Psoas muscle (tissue), 8 donors: ENCODE measurements around the gene ATRNL1. TPM values are rescaled to one million over a fixed set of nuclear protein-coding genes. Genes with fewer than 3 reads are reported as not detected.

Experiments used
- ATAC-seq, 4 donors: fragments of 200-7000 bp; cut with Tn5 transposase; one replicate each; pipeline ENCODE4 v1.9.1; 2020; ENCODE audit warnings: moderate library complexity in 3 of 4, mild to moderate bottlenecking in 2 of 4
- DNase-seq, 2 donors: peaks; one replicate each; pipeline ENCODE4 v3.0.0-alpha.2; 2020
- H3K27ac ChIP-seq: fragments of 200-600 bp; one replicate; pipeline ENCODE4 v1.8.0; 2022
- H3K27me3 ChIP-seq, 3 donors: fragments of 200-600 bp in 1 of 3; one replicate each; pipeline versions ENCODE4 v1.6.1 to v1.8.0; 2013 to 2022; ENCODE audit warnings: low read length in 2 of 3, mild to moderate bottlenecking in 2 of 3, moderate library complexity in 1 of 3; ENCODE audit not compliant: insufficient read depth in 3 of 3
- H3K36me3 ChIP-seq, 2 donors: fragments of 200-600 bp in 1 of 2; one replicate each; pipeline versions ENCODE4 v1.6.1 to v1.8.0; 2013 to 2022; ENCODE audit warnings: low read depth in 1 of 2, mild to moderate bottlenecking in 1 of 2, moderate library complexity in 1 of 2; ENCODE audit not compliant: insufficient read depth in 1 of 2
- H3K4me1 ChIP-seq: fragments of 200-600 bp; one replicate; pipeline ENCODE4 v1.8.0; 2022
- H3K4me3 ChIP-seq: fragments of 200-600 bp; one replicate; pipeline ENCODE4 v1.8.0; 2022; ENCODE audit warnings: mild to moderate bottlenecking
- H3K9me3 ChIP-seq: fragments of 200-600 bp; one replicate; pipeline ENCODE4 v1.8.0; 2022
- WGBS, 3 donors: extraction: QIAGEN DNeasy Blood & Tissue Kit; methylation state at CpG; one replicate each; pipeline versions ENCODE4 v1.1.6 to v1.1.7; 2013; 5-methylcytosine and 5-hydroxymethylcytosine counted together
- intact Hi-C, 2 donors: fragments of 100-400 bp; cut with DNase I; formaldehyde crosslinking; loops; one replicate each; pipeline versions ENCODE4 v1.11.0 to v1.14.2; 2022
- polyA plus RNA-seq, 3 donors: library from polyadenylated mRNA; stranded (reverse); fragments of 200-250 nt; gene quantifications; one replicate each; pipeline ENCODE4 v1.2.3, GENCODE V29; 2013
- total RNA-seq, 4 donors: library from RNA; stranded (reverse); fragmentation: NEBNext Ultra II Directional in 2 of 4; extraction: Animal tissue kit (Norgen Biotek cat#: 25700) in 2 of 4; gene quantifications; one replicate each; pipeline versions ENCODE4 v1.2.1 to v1.2.4, GENCODE V29; 2021 to 2023
- TF ChIP-seq, protein P1 (sequence below): fragments of 200-600 bp; IDR thresholded peaks from one replicate; pipeline ENCODE4 v1.8.0; 2022; ENCODE audit warnings: antibody characterized with exemption
- donor health status: healthy with polysubstance abuse.
- donor health status: DM: no; HTN: no; CAD: no; lungs with moderate emphysema.
- donor health status: Bipolar disorder and iron deficiency.
- donor health status: healthy.
- donor health status: DM: yes; HTN: yes; CAD: no.
- donor health status: DM: no; HTN: no; CAD: no.
- donor health status: DM: no; HTN: no; CAD: no.
- donor health status: DM: yes; HTN: yes; CAD: no.

ATRNL1 gene
- total and polyA plus RNA-seq, 7 donors, result 0.01 to 7.1 (median 2.2) TPM

DNA sequence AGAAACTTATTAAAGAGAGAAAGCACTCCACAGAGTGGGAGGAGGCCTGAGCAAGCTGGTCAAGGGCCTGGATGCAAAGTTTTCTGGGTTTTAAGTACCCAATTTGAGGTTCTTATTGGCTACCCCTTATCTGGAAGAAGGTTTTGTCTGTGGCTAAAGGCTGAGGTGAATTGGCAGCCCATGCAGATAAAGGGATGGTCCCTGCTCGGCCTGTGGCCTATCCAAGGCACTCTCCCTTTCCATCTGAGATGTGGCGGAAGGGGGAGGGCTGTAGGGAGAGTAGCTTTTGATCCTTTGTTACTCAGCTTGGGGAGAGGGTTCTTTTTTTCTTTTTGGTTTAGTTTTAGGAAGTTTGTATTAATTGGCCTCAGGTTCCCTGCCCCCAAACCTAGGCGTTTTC lies 465.1 kb downstream of the ATRNL1 start:
- Histone ChIP-seq H3K4me3 (no peak overlapping the region), H3K27me3 (no peaks in the 10 kb centered on the region), H3K4me1 (no peaks in the 10 kb centered on the region), H3K27ac (no peak overlapping the region), H3K9me3 (no peaks in the 10 kb centered on the region), H3K36me3 (no peaks in the 10 kb centered on the region)
- 59 to 67% (median 60%) methylated on average over 3 of the region's 3 CpGs for WGBS, 3 donors
- no peak for DNase-seq
- TF ChIP-seq, protein P1, sequence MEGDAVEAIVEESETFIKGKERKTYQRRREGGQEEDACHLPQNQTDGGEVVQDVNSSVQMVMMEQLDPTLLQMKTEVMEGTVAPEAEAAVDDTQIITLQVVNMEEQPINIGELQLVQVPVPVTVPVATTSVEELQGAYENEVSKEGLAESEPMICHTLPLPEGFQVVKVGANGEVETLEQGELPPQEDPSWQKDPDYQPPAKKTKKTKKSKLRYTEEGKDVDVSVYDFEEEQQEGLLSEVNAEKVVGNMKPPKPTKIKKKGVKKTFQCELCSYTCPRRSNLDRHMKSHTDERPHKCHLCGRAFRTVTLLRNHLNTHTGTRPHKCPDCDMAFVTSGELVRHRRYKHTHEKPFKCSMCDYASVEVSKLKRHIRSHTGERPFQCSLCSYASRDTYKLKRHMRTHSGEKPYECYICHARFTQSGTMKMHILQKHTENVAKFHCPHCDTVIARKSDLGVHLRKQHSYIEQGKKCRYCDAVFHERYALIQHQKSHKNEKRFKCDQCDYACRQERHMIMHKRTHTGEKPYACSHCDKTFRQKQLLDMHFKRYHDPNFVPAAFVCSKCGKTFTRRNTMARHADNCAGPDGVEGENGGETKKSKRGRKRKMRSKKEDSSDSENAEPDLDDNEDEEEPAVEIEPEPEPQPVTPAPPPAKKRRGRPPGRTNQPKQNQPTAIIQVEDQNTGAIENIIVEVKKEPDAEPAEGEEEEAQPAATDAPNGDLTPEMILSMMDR, result no peak
- intact Hi-C loops, result no loop called here
- ATAC-seq, result no peak

DNA sequence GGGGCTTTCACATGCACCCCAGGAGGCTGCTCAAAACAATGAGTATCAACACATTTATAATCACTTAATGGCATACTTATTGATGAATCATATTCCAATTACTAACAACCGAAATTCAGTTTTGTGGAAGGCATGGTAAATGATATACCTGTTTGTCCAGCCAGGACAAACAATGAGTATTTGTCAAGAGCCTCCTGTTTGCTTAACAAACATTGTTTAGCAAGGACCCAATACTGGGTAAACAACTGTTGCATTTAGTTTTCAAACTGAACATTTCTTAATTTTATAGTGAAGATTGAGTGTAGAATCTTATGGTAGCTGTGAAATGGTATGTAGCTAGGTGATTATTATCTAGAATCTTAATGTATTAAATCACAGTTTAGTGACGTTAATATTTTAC lies 473.7 kb downstream of the ATRNL1 start:
- WGBS, 3 donors, result 78 to 79% (median 79%) methylated on average over 2 of the region's 2 CpGs
- Histone ChIP-seq H3K36me3 (no peaks in the 10 kb centered on the region), H3K4me1 (no peaks in the 10 kb centered on the region), H3K27ac (no peak overlapping the region), H3K4me3 (no peak overlapping the region), H3K27me3 (no peaks in the 10 kb centered on the region), H3K9me3 (no peaks in the 10 kb centered on the region)
- TF ChIP-seq, protein P1, result no peak
- DNase-seq (no peak), ATAC-seq (no peak)
- intact Hi-C loops, result no loop called here

DNA sequence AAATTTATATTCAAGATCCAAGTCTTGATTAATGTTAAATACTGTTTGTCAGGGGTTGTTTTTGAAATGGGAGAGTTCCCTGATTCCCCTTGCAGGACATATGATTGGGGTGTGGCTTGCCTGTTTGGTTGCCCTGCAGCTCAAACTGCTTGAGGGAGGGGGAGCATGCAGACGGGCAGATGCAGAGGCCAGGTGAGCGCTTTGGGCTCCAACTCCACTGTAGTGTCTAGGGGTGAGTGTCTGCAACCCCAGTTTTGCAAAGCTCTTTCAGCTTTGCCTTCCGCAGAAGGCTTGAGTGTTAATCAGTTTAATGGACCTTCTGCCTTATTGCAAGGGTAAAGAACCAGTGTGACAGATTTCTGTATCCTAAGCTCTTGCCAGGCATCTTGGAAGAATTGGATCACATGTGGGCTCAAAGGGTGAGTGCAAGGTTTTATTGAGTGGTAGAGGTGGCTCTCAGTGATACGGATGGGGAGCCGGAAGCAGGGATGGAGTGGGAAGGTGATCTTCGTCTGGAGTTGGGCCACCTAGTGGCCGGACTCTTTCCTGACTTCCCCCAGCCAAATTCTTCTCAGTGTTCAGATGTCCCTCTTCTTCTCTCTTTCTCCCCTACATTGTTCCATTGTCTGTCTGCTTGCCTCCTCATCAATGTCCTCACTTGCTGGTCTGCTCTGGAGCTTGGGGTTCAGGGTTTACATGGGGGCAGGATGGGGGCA lies 479.7 kb downstream of the ATRNL1 start:
- H3K9me3 ChIP-seq, result no peaks in the 10 kb centered on the region
- H3K4me1 ChIP-seq, result no peaks in the 10 kb centered on the region
- no peak overlapping the region for H3K27ac ChIP-seq
- no peak overlapping the region for H3K4me3 ChIP-seq
- 71 to 72% (median 71%) methylated on average over 7 of the region's 7 CpGs for WGBS, 3 donors
- TF ChIP-seq, protein P1, result no peak
- no peaks in the 10 kb centered on the region for H3K36me3 ChIP-seq
- intact Hi-C loops, result no loop called here
- H3K27me3 ChIP-seq, result no peaks in the 10 kb centered on the region
- ATAC-seq (no peak), DNase-seq (no peak)

DNA sequence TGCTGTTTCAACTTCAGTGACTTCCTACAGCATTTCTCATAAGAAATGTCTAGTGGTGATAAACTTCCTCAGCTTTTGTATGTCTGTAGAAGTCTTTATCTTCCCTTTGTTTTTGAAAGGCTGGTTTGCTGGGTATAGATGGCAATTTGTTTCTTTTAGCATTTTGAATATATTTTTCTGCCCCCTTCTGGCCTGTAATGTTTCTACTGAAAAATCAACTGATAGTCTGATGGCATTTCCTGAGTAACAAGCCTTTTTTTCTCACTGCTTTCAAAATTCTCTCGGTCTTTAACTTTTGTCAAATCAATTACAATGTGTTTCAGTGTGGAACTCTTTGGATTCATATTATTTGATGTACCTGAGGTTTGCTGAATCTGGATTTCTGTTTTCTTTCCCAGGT lies 487.1 kb downstream of the ATRNL1 start:
- H3K36me3 ChIP-seq, result no peaks in the 10 kb centered on the region
- ATAC-seq (no peak), DNase-seq (no peak)
- WGBS, 3 donors, result 76 to 89% (median 82%) methylated on average over 1 of the region's 1 CpG
- H3K4me3 ChIP-seq, result no peak overlapping the region
- no peaks in the 10 kb centered on the region for H3K9me3 ChIP-seq
- no peaks in the 10 kb centered on the region for H3K27me3 ChIP-seq
- no peak overlapping the region for H3K27ac ChIP-seq
- no peaks in the 10 kb centered on the region for H3K4me1 ChIP-seq
- TF ChIP-seq, protein P1, result no peak
- intact Hi-C loops, result no loop called here

DNA sequence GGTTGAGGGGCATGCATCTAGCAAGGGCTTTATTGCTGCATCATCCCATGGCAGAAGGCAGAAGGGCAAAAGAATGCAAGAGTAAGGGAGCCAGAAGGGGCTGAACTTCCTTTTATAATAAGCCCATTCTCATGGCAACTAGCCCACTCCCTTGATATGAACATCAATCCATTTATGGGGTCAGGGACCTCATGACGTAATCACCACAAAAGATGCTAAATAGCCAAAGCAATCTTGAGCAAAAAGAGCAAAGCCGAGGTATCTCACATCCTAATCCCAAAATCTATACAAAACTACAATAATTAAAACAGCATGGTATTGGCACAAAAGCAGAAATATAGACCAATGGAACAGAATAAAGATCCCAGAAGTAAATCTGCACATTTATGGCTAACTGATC lies 499.9 kb downstream of the ATRNL1 start:
- H3K27me3 ChIP-seq, result no peaks in the 10 kb centered on the region
- DNase-seq, result no peak
- no peak overlapping the region for H3K27ac ChIP-seq
- intact Hi-C loops, result no loop called here
- no peaks in the 10 kb centered on the region for H3K36me3 ChIP-seq
- H3K4me3 ChIP-seq, result no peak overlapping the region
- ATAC-seq, result no peak
- no peaks in the 10 kb centered on the region for H3K9me3 ChIP-seq
- H3K4me1 ChIP-seq, result no peaks in the 10 kb centered on the region
- WGBS, 3 donors, result 91 to 94% (median 92%) methylated on average over 2 of the region's 2 CpGs
- TF ChIP-seq, protein P1, result no peak
